ENCODE data around the gene RAB24.

RAB24 gene

GRCh38 chr5:177300236-177300880 is 3.2 kb downstream of the RAB24 start:
- FAIRE-seq (peak; percentile 90), DNase-seq (ENCODE audit: insufficient read length) (peak; percentile 48)
- TF ChIP-seq POLR2AphosphoS5 (IDR thresholded peaks at IDR 0.05; ENCODE audit: low read depth, low read length) (no peak), POLR2A (IDR thresholded peaks at IDR 0.05; ENCODE audit: low read depth, low read length) (no peak; the same call in 1 of the 2 replicates), TAF1 (IDR thresholded peaks at IDR 0.05; ENCODE audit: borderline replicate concordance, low read depth, low read length) (no peak)

- DNase-seq (ENCODE audit: insufficient read length) = no peak
- FAIRE-seq = no peak
- TF ChIP-seq TAF1 (IDR thresholded peaks at IDR 0.05; ENCODE audit: borderline replicate concordance, low read depth, low read length) = no peak
- no peak for TF ChIP-seq POLR2AphosphoS5 (IDR thresholded peaks at IDR 0.05; ENCODE audit: low read depth, low read length)
- TF ChIP-seq POLR2A (IDR thresholded peaks at IDR 0.05; ENCODE audit: low read depth, low read length) = no peak
These were observed 3.8 kb downstream of the RAB24 start for GRCh38 chr5:177299697-177300096.

- TF ChIP-seq POLR2AphosphoS5 (IDR thresholded peaks at IDR 0.05; ENCODE audit: low read depth, low read length) (no peak), POLR2A (IDR thresholded peaks at IDR 0.05; ENCODE audit: low read depth, low read length) (no peak), TAF1 (IDR thresholded peaks at IDR 0.05; ENCODE audit: borderline replicate concordance, low read depth, low read length) (no peak)
- DNase-seq (ENCODE audit: insufficient read length) (no peak), FAIRE-seq (no peak)
These were observed 5.6 kb downstream of the RAB24 start for GRCh38 chr5:177297922-177298321.

GRCh38 chr5:177296581-177296980 is 6.9 kb downstream of the RAB24 start:
- FAIRE-seq (no peak), DNase-seq (ENCODE audit: insufficient read length) (no peak)
- TF ChIP-seq POLR2A (IDR thresholded peaks at IDR 0.05; ENCODE audit: low read depth, low read length) = no peak
- TF ChIP-seq TAF1 (IDR thresholded peaks at IDR 0.05; ENCODE audit: borderline replicate concordance, low read depth, low read length) = no peak
- no peak for TF ChIP-seq POLR2AphosphoS5 (IDR thresholded peaks at IDR 0.05; ENCODE audit: low read depth, low read length)

- DNase-seq (ENCODE audit: insufficient read length) (no peak), FAIRE-seq (no peak)
- no peak for TF ChIP-seq POLR2A (IDR thresholded peaks at IDR 0.05; ENCODE audit: low read depth, low read length)
- TF ChIP-seq TAF1 (IDR thresholded peaks at IDR 0.05; ENCODE audit: borderline replicate concordance, low read depth, low read length) = no peak
- no peak for TF ChIP-seq POLR2AphosphoS5 (IDR thresholded peaks at IDR 0.05; ENCODE audit: low read depth, low read length)
These were observed 7.6 kb downstream of the RAB24 start for GRCh38 chr5:177295924-177296323.

- FAIRE-seq (no peak), DNase-seq (ENCODE audit: insufficient read length) (no peak)
- TF ChIP-seq POLR2AphosphoS5 (IDR thresholded peaks at IDR 0.05; ENCODE audit: low read depth, low read length) (no peak), POLR2A (IDR thresholded peaks at IDR 0.05; ENCODE audit: low read depth, low read length) (no peak), TAF1 (IDR thresholded peaks at IDR 0.05; ENCODE audit: borderline replicate concordance, low read depth, low read length) (no peak)
These were observed 8.9 kb downstream of the RAB24 start for GRCh38 chr5:177294632-177295031.

GRCh38 chr5:177293819-177294581 is 9.5 kb downstream of the RAB24 start:
- DNase-seq (ENCODE audit: insufficient read length) (no peak), FAIRE-seq (no peak)
- TF ChIP-seq TAF1 (IDR thresholded peaks at IDR 0.05; ENCODE audit: borderline replicate concordance, low read depth, low read length) (no peak), POLR2A (IDR thresholded peaks at IDR 0.05; ENCODE audit: low read depth, low read length) (no peak), POLR2AphosphoS5 (IDR thresholded peaks at IDR 0.05; ENCODE audit: low read depth, low read length) (no peak)

GRCh38 chr5:177291735-177292134 is 11.8 kb downstream of the RAB24 start:
- DNase-seq (ENCODE audit: insufficient read length) (no peak), FAIRE-seq (no peak)
- TF ChIP-seq TAF1 (IDR thresholded peaks at IDR 0.05; ENCODE audit: borderline replicate concordance, low read depth, low read length) = no peak
- no peak for TF ChIP-seq POLR2A (IDR thresholded peaks at IDR 0.05; ENCODE audit: low read depth, low read length)
- no peak for TF ChIP-seq POLR2AphosphoS5 (IDR thresholded peaks at IDR 0.05; ENCODE audit: low read depth, low read length)

GRCh38 chr5:177290816-177291596 is 12.5 kb downstream of the RAB24 start:
- peak; percentile 89 for FAIRE-seq
- no peak for DNase-seq (ENCODE audit: insufficient read length)
- no peak for TF ChIP-seq POLR2AphosphoS5 (IDR thresholded peaks at IDR 0.05; ENCODE audit: low read depth, low read length)
- no peak for TF ChIP-seq TAF1 (IDR thresholded peaks at IDR 0.05; ENCODE audit: borderline replicate concordance, low read depth, low read length)
- no peak for TF ChIP-seq POLR2A (IDR thresholded peaks at IDR 0.05; ENCODE audit: low read depth, low read length)

- no peak for TF ChIP-seq TAF1 (IDR thresholded peaks at IDR 0.05; ENCODE audit: borderline replicate concordance, low read depth, low read length)
- FAIRE-seq (no peak), DNase-seq (ENCODE audit: insufficient read length) (no peak)
These were observed 15.3 kb downstream of the RAB24 start for GRCh38 chr5:177288191-177288590.

GRCh38 chr5:177276886-177277285 is 26.6 kb downstream of the RAB24 start:
- no peak for FAIRE-seq
- TF ChIP-seq TAF1 (IDR thresholded peaks at IDR 0.05; ENCODE audit: borderline replicate concordance, low read depth, low read length) (no peak), POLR2AphosphoS5 (IDR thresholded peaks at IDR 0.05; ENCODE audit: low read depth, low read length) (no peak), POLR2A (IDR thresholded peaks at IDR 0.05; ENCODE audit: low read depth, low read length) (no peak)
- DNase-seq (ENCODE audit: insufficient read length) = no peak

All from GM12892 (cell line).